WI38 (cell line): Measurements from ENCODE around the gene SPPL2B.

Source experiments
- H3K4me3 ChIP-seq: 2 replicates; pipeline ENCODE4 v1.5.1; 2011; ENCODE audit warnings: low read depth, mild to moderate bottlenecking, control low read depth, low read length
- TF ChIP-seq, protein P1 (sequence below): IDR thresholded peaks from 2 replicates; pipeline ENCODE4 v1.5.1; 2012; ENCODE audit warnings: low read depth, mild to moderate bottlenecking, control low read depth, low read length

The SPPL2B gene

DNA sequence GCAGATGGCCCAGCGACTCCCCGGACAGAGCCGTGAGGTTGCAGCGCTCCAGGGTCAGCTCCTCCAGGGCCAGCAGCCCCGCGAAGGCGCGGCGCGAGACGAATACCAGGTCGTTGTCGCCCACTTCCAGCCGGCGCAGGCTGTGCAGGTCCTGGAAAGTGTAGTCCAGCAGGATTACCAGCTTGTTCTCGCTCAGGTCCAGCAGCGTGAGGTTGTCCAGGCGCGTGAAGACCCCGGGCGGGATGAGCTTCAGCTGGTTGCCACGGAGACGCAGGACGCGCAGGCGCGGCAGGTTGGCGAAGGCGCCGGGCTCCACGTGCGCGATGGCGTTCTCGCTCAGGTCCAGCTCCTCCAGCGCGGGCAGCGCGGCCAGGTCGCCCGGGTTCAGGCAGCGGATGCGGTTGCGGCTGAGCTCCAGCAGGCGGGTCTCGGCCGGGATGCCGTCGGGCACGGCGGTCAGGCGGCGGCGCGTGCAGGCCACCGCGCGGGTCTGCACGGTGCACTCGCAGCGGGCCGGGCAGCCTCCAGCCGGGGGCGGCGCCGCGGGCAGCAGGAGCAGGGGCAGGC is 37.2 kb upstream of the SPPL2B start:
- no peak overlapping the region for H3K4me3 ChIP-seq
- TF ChIP-seq, protein P1, sequence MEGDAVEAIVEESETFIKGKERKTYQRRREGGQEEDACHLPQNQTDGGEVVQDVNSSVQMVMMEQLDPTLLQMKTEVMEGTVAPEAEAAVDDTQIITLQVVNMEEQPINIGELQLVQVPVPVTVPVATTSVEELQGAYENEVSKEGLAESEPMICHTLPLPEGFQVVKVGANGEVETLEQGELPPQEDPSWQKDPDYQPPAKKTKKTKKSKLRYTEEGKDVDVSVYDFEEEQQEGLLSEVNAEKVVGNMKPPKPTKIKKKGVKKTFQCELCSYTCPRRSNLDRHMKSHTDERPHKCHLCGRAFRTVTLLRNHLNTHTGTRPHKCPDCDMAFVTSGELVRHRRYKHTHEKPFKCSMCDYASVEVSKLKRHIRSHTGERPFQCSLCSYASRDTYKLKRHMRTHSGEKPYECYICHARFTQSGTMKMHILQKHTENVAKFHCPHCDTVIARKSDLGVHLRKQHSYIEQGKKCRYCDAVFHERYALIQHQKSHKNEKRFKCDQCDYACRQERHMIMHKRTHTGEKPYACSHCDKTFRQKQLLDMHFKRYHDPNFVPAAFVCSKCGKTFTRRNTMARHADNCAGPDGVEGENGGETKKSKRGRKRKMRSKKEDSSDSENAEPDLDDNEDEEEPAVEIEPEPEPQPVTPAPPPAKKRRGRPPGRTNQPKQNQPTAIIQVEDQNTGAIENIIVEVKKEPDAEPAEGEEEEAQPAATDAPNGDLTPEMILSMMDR, result no peak

DNA sequence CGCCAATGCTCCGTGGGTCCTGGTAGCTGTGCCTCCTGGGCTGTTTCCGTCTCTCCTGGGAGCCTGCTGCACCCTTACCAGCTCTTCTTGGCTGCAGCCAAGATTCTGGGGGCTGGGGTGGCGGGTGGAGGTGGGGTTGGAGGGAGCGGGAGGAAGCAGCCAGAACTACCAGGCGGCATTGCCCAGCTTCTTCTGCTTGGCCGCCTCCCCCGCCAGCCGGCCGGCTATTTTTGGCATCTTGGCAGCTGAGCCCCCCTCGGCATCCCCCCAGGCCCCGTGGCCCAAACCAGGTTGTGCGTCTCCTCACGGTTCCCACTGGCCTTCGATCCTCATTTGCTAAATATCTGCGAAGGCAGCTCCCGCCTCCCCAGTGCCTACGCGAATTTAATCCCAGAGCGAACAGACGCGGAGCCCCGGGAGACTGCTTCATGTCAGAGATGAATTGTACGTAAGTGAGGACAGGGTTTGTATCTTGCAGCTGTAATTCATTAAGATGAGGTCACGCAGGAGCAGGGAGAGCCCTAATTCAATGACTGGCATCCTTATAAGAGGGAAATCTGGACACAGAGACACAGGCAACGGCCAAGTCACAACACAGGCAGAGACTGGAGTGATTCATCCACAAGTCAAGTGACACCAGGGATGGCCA is 33.7 kb upstream of the SPPL2B start:
- no peak overlapping the region for H3K4me3 ChIP-seq
- TF ChIP-seq, protein P1, result no peak

DNA sequence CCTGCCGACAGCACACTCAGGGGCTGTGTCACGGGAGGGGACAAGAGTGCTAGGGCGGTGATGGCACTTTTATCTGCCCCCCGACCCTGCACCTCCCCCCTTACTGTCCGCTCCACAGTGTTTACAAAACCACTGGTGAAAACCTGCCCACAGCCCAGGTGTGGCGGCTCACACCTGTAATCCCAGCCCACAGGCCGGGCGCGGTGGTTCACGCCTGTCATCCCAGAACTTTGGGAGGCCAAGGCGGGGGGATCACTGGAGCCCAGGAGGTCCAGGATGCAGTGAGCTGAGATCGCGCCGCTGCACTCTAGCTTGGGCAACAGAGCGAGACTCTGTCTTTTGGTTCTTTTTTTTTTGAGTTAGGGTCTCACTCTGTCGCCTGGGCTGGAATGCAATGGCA is 32.3 kb upstream of the SPPL2B start:
- no peak overlapping the region for H3K4me3 ChIP-seq
- TF ChIP-seq, protein P1, result no peak

DNA sequence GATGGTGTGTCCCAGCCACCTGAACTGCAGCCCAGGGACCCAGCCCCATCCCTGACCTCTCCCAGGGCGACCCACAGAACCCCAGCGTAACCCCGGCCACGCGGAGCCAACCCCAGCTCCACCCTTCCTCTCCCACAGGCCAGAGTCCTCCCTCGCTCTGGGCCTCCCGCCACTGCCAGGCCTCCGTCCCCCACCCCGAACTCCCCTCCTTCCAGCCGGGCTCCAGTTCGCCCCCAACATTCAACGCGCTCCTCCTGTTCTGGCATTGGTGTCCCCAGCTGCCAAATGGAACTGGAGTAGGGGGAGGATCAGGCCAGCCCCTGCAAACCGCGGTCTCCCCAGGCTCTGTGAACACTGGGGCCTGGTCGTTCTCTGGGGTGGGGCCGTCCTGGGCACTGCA is 28.0 kb upstream of the SPPL2B start:
- TF ChIP-seq, protein P1, result no peak
- H3K4me3 ChIP-seq, result no peak overlapping the region

DNA sequence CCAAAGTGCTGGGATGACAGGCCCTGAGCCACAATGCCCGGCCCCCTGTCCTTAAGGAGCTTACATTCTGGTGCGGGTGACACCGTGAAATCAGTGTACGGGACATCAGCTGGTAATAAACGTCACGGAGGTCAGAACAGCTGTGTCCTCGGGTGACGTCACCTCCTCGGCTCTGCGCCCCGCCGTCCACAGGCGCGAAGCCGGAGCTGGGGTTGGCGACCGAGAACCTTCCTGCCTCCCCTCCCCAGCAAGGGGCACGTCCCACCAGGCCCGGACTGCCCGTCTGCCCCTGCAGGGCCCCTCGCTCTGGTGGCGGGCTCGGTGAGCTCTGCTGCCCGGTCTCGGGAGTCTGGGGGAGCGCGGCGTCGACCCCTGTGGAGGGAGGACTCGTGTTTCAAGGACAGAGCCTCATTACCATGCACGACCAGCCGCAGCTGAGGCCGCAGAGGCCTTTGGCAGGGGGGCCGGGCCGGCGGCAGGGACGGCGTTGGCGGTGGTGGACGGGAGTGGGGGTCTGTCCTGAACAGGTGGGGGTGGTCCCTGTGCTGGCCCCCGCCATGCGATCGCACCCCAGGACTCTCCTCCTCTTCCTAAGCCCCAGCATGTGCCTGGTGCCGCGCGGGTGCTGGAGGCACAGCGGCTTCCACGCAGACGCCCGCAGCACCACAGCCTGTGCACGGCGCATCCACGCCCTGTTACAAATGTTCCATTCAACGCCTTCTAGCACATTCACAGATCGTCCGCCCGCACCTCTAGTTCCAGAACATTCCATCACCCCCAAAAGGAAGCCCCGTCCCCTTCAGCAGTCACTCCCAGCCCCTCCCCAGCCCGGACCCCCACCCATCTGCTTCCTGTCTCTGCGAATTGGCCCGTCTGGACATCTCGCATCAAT is 25.9 kb upstream of the SPPL2B start:
- TF ChIP-seq, protein P1, result no peak
- H3K4me3 ChIP-seq, result no peak overlapping the region

DNA sequence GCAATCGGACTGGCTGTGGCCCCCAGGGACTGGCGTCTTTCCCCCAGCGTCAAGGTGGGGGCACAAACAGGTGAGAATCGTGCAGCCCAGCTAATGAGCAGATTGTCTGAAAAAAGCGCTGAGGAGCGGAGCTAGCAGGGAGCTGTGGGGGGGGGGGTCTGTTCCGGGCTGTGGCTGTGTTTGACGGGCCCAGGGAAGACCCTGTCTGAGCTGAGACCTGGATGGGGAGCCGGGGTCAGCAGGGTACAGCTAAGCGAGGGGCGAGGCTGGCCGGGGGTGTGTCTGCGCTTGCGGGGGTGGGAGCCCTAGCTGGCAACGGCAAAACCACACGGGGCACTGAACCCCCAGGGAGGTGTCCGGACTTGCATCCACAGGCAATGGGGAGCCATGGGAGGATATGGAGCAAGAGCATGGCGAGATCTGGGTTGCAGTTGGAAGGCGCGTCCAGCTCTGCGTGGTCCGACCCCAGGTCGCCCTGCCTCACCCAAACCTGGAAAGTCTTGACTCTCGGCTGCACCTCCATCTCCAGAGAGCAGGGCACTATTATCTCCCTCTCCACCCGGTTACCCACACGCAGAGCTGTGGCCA is 25.2 kb upstream of the SPPL2B start:
- TF ChIP-seq, protein P1, result no peak
- H3K4me3 ChIP-seq, result no peak overlapping the region
